VCaP (cell line): ENCODE measurements around the gene USP12.
"Not testable (repeated sequence)": the region's sequence is repeated elsewhere in the genome, so short reads cannot be mapped to it uniquely, and the experiment has no call there.

ENCODE experiments used
- H3K27ac ChIP-seq: fragments of 450-650 bp; 2 replicates; pipeline ENCODE4 v1.5.1; 2017
- TF ChIP-seq, protein P1 (sequence below): fragments of 450-650 bp; conservative IDR thresholded peaks from 2 replicates; pipeline ENCODE4 v1.5.1; 2017; ENCODE audit warnings: mild to moderate bottlenecking, moderate library complexity

USP12 gene

DNA sequence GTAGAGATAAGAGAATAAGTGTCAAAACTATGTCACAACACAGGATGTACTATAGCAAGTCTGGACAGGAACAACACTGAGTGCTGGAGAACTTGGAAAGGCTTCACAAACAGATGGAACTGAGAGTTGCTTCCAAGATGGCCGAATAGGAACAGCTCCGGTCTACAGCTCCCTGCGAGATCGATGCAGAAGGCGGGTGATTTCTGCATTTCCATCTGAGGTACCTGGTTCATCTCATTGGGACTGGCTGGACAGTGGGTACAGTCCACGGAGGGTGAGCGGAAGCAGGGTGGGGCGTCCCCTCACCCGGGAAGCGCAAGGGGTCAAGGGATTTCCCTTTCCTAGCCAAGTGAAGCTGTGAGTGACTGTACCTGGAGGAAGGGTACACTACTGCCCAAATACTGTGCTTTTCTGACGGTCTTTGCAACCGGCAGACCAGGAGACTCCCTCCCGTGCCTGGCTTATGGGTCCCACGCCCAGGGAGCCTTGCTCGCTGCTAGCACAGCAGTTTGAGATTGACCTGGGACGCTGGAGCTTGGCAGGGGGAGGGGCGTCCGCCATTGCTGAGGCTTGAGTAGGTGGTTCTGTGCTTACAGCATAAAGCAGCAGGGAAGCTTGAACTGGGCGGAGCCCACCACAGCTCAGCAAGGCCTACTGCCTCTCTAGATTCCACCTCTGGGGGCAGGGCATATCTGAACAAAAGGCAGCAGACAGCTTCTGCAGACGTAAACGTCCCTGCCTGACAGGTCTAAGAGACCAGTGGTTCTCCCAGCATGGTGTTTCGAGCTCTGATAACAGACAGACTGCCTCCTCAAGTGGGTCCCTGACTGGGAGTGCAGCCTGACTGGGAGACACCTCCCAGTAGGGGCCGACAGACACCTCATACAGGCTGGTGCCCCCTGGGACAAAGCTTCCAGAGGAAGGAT, 46.0 kb downstream of the USP12 start:
- no peak overlapping the region for H3K27ac ChIP-seq
- TF ChIP-seq, protein P1, sequence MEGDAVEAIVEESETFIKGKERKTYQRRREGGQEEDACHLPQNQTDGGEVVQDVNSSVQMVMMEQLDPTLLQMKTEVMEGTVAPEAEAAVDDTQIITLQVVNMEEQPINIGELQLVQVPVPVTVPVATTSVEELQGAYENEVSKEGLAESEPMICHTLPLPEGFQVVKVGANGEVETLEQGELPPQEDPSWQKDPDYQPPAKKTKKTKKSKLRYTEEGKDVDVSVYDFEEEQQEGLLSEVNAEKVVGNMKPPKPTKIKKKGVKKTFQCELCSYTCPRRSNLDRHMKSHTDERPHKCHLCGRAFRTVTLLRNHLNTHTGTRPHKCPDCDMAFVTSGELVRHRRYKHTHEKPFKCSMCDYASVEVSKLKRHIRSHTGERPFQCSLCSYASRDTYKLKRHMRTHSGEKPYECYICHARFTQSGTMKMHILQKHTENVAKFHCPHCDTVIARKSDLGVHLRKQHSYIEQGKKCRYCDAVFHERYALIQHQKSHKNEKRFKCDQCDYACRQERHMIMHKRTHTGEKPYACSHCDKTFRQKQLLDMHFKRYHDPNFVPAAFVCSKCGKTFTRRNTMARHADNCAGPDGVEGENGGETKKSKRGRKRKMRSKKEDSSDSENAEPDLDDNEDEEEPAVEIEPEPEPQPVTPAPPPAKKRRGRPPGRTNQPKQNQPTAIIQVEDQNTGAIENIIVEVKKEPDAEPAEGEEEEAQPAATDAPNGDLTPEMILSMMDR: no peak

DNA sequence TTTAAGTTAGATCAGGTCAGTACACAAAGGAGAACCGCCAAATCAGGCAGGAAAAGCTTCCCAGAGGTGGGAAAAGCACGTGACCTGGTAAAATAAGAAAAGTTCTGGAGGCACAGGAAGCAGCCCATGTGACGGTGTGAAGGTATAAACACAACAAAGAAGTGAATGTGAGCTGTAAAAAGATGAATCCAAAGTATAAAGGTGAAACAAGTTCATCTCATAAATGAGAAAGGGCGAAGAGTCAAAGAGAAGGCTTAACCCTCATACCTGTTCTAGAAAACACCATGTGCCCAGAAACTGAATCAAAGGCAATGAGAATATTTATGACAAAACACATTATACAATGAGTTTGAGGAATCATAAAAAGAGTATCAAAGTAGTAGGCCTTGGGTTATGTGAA, 47.0 kb downstream of the USP12 start:
- no peak overlapping the region for H3K27ac ChIP-seq
- TF ChIP-seq, protein P1: no peak

DNA sequence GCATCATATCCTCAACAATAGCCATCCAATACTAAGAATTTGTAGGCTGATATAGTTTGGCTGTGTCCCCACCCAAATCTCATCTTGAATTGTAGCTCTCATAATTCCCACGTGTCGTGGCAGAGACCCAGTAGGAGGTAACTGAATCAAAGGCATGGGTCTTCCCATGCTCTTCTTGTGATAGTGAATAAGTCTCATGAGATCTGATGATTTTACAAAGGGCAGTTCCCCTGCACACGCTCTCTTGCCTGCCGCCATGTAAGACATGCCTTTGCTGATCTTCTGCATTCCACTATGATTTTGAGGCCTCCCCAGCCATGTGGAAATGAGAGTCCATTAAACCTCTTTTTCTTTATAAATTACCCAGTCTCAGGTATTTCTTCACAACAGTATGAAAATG, 48.2 kb downstream of the USP12 start:
- not testable (repeated sequence) for H3K27ac ChIP-seq

DNA sequence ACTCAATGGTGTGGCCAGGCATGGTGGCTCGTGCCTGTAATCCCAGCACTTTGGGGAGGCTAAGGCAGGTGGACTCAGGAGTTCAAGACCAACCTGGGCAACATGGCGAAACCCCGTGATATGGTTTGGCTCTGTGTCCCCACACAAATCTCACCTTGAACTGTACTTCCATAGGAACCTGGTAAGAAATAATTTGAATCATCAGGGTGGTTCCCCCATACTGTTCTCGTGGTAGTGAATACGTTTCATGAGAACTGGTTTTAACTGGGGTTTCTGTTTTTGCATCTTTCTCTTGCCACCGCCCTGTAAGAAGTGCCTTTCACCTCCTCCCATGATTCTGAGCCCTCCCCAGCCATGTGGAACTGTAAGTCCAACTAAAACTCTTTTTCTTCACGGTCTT, 49.6 kb downstream of the USP12 start:
- H3K27ac ChIP-seq: no peak overlapping the region
- TF ChIP-seq, protein P1: no peak

DNA sequence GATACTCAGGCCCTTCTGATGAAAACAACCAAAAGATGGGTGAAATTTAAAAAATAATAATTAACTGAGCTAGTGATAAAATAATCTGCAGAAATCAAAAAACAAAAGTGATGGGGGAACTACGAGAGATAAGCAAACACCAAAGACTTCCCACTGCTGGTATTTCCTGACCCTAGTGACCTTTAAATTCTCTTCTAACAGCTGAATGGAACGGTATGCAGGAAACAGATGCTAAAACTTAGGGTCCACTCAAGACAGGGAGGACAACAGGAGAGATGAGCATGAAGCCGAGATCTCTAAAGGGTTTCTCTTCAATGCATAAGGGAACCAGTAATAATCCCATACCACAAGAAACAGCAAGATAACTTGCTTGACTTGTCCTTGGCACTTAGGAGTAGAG, 50.8 kb downstream of the USP12 start:
- TF ChIP-seq, protein P1: no peak
- H3K27ac ChIP-seq: no peak overlapping the region

DNA sequence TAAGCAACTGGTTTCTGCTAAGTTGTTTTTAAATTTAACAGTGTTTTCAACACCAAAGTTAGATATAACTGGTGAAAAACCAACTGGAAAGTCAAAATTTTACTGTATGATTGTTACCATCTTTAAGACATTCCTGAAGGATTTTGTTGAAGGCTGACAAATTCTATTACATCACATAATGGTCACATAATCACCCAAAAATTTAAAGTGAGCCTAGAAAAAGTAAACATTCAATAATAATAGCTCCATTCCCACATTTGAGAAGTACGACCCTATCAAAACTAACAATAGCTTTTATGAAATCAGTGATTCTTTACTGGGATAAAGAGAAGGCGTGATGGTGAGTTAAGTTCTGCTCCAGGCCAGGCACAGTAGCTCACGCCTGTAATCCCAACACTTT, 51.6 kb downstream of the USP12 start:
- H3K27ac ChIP-seq: no peak overlapping the region
- TF ChIP-seq, protein P1: no peak

DNA sequence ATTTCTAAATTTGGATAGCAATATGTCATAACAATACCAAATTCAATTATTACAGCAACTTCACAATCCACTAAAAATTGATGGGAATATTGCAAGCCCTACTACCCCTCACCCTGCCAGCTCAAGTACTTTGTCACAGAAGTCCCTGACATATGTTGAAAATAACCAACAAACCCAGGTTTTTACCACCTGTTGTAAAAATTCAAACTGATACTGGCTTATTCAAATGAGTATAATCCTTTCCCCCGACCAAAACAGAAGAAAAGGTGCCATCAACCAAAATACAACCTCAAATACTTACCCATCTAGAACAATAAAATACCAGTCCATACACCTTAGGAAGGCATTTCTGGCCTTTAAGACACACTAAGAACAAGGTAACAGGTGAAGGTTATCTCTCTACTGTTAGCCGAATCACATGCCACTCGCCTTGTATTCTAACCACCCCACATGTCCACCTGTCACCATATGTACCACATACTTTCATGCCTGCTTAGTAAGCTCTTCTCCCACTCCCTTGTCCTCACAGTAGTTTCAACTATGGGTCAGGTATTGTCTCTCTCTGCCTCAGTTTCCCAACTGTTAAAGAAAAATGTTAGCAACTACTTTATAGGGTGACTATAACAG, 53.1 kb downstream of the USP12 start:
- no peak overlapping the region for H3K27ac ChIP-seq
- TF ChIP-seq, protein P1: no peak

DNA sequence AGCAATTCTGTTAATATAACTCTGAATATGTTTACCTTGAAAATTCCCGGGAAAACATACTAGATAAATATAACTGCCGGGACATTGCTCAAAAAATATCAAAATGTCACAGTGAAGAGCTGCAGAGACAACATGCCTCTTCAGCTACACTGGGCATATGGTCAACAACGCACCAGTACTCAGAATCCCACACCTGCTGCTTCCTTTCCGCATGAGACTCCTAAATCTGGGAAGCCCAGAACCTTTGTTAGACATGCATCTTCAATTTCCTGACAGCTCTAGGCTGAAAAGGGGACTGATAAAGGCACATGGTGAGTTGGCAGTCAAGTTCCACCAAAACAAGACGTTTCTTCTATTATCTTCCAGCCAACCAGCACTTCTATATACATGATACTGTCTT, 53.7 kb downstream of the USP12 start:
- no peak overlapping the region for H3K27ac ChIP-seq
- TF ChIP-seq, protein P1: no peak
